B cell (primary cell): ENCODE measurements around the gene ARMC10. TPM values are rescaled to one million over a fixed set of nuclear protein-coding genes. Genes with fewer than 3 reads are reported as not detected.

Source experiments
- ATAC-seq: fragments of 200-7000 bp; cut with Tn5 transposase; one replicate; pipeline ENCODE4 v1.10.0; 2021; ENCODE audit warnings: low read depth, mild to moderate bottlenecking, moderate number of reproducible peaks, moderate library complexity
- CTCF ChIA-PET: fragments of 350-600 bp; sonication (Branson Sonifier 250); formaldehyde crosslinking; loops from one replicate; lab custom pipeline; 2021; ENCODE audit warnings: antibody characterized with exemption, inconsistent platforms; lab: Charles Lee
- POLR2A ChIA-PET: fragments of 350-600 bp; sonication (Branson Sonifier 250); formaldehyde crosslinking; loops from one replicate; lab custom pipeline; 2021; ENCODE audit warnings: antibody characterized with exemption; lab: Charles Lee
- DNase-seq: peaks from one replicate; pipeline ENCODE4 v3.0.0; 2013
- H2AFZ ChIP-seq: 2 replicates; pipeline ENCODE4 v1.6.1; 2012; ENCODE audit warnings: mild to moderate bottlenecking, low read depth, low read length; ENCODE audit not compliant: insufficient read depth, poor library complexity, severe bottlenecking
- H3K27ac ChIP-seq, 2 donors: 1 replicate in 1 of 2; 2 replicates in 1 of 2; pipeline ENCODE4 v1.5.1; 2012 to 2013; ENCODE audit warnings: low read length in 2 of 2, mild to moderate bottlenecking in 2 of 2, moderate library complexity in 1 of 2
- H3K27me3 ChIP-seq, 4 experiments: fragments of 200-600 bp in 1 of 4; sonication (generic) in 1 of 4; replicated peaks in 1 of 4; 1 replicate in 2 of 4; 2 replicates in 2 of 4; pipeline versions ENCODE4 v1.6.1 to v1.7.0; 2013 to 2016; ENCODE audit warnings: low read length in 3 of 4, mild to moderate bottlenecking in 2 of 4, mixed read lengths in 1 of 4, moderate library complexity in 1 of 4; ENCODE audit not compliant: insufficient read depth in 4 of 4, control insufficient read depth in 3 of 4; ENCODE audit errors: control extremely low read depth in 1 of 4
- H3K36me3 ChIP-seq, 2 experiments: replicated peaks in 1 of 2; 1 replicate in 1 of 2; 2 replicates in 1 of 2; pipeline versions ENCODE4 v1.6.1 to v1.7.1; 2013; ENCODE audit warnings: low read length in 1 of 2; ENCODE audit not compliant: insufficient read depth in 2 of 2, control insufficient read depth in 1 of 2; ENCODE audit errors: control extremely low read depth in 1 of 2, extremely low read depth in 1 of 2
- H3K4me1 ChIP-seq, 2 donors: fragments of 200-600 bp in 1 of 2; sonication (generic) in 1 of 2; 1 replicate in 1 of 2; 2 replicates in 1 of 2; pipeline versions ENCODE4 v1.5.1 to v1.6.1; 2013 to 2017; ENCODE audit warnings: low read length in 2 of 2; ENCODE audit not compliant: control insufficient read depth in 2 of 2, insufficient read depth in 2 of 2
- H3K4me2 ChIP-seq: replicated peaks from 2 replicates; pipeline ENCODE3; 2012; ENCODE audit warnings: mild to moderate bottlenecking, low read depth, low read length; ENCODE audit not compliant: poor library complexity, severe bottlenecking
- H3K4me3 ChIP-seq, 5 experiments: fragments of 200-600 bp in 1 of 5; sonication (generic) in 1 of 5; 1 replicate in 3 of 5; 2 replicates in 2 of 5; pipeline versions ENCODE4 v1.5.1 to v1.7.0; 2011 to 2016; ENCODE audit warnings: low read length in 4 of 5, mild to moderate bottlenecking in 4 of 5, low read depth in 2 of 5, control low read depth in 1 of 5, moderate library complexity in 1 of 5; ENCODE audit not compliant: insufficient read depth in 1 of 5; ENCODE audit errors: control extremely low read depth in 1 of 5, extremely low read depth in 1 of 5
- H3K79me2 ChIP-seq: fragments of 200-600 bp; sonication (generic); one replicate; pipeline ENCODE4 v1.6.0; 2016; ENCODE audit warnings: low read length; ENCODE audit not compliant: control insufficient read depth, insufficient read depth
- H3K9ac ChIP-seq: fragments of 200-600 bp; sonication (generic); 2 replicates; pipeline ENCODE4 v1.6.1; 2017; ENCODE audit warnings: mild to moderate bottlenecking, low read length, moderate library complexity
- H3K9me3 ChIP-seq, 3 donors: one replicate each; pipeline versions ENCODE4 v1.6.1 to v1.7.1; 2013; ENCODE audit warnings: low read length in 2 of 3; ENCODE audit not compliant: control insufficient read depth in 2 of 3, insufficient read depth in 1 of 3; ENCODE audit errors: control extremely low read depth in 1 of 3
- H4K20me1 ChIP-seq: 2 replicates; pipeline ENCODE4 v1.6.0; 2012; ENCODE audit warnings: mild to moderate bottlenecking, low read length; ENCODE audit not compliant: insufficient read depth, control insufficient read depth, poor library complexity, severe bottlenecking
- H3K27ac Mint-ChIP-seq: one replicate; pipeline ENCODE4 v1.8.0; 2021; ENCODE audit warnings: mixed read lengths
- H3K27me3 Mint-ChIP-seq: one replicate; pipeline ENCODE4 v1.8.0; 2021; ENCODE audit warnings: mixed read lengths
- H3K4me1 Mint-ChIP-seq: one replicate; pipeline ENCODE4 v1.8.0; 2021; ENCODE audit warnings: mixed read lengths
- H3K4me3 Mint-ChIP-seq: one replicate; pipeline ENCODE4 v1.8.0; 2021; ENCODE audit warnings: mixed read lengths
- H3K9me3 Mint-ChIP-seq: one replicate; pipeline ENCODE4 v1.8.0; 2022; ENCODE audit warnings: mixed read lengths; ENCODE audit not compliant: insufficient read depth
- CTCF ChIP-seq: fragments of 200-600 bp; IDR thresholded peaks from one replicate; pipeline ENCODE4 v1.8.0; 2022; ENCODE audit warnings: antibody characterized with exemption, mild to moderate bottlenecking
- EZH2 ChIP-seq: IDR thresholded peaks from 2 replicates; pipeline ENCODE4 v1.6.1; 2012; ENCODE audit warnings: borderline replicate concordance, low read depth, mild to moderate bottlenecking, moderate library complexity, low read length; ENCODE audit not compliant: insufficient read depth, poor library complexity, severe bottlenecking
- WGBS: methylation state at CpG from one replicate; pipeline ENCODE4 v1.1.5; 2013; ENCODE audit warnings: missing lambda C conversion rate; ENCODE audit not compliant: insufficient coverage; 5-methylcytosine and 5-hydroxymethylcytosine counted together
- intact Hi-C: fragments of 100-400 bp; cut with micrococcal nuclease; formaldehyde crosslinking; loops from one replicate; pipeline ENCODE4 v1.10.0; 2022
- polyA plus RNA-seq: library from polyadenylated mRNA; depleted of rRNA; stranded (reverse); fragments of >200 nt; gene quantifications from 2 replicates; pipeline ENCODE4 v1.2.3, GENCODE V29; 2012
- total RNA-seq, 2 donors: library from RNA; stranded (reverse); fragments of 120-200 nt in 1 of 2; gene quantifications; 1 replicate in 1 of 2; 2 replicates in 1 of 2; pipeline versions ENCODE4 v1.2.3 to v1.2.4, GENCODE V29; 2013 to 2022

ARMC10 gene
- total and polyA plus RNA-seq, 2 donors (not counting 1 experiment from before 2014, with no cell fraction given) = 7.3 to 24.2 TPM

- no peak overlapping the region for H3K4me3 Mint-ChIP-seq
- no peak overlapping the region for H3K4me3 ChIP-seq
- no peaks in the 10 kb centered on the region for H3K9me3 ChIP-seq
- H3K27ac ChIP-seq = no peak overlapping the region
- no peak overlapping the region for H3K27ac Mint-ChIP-seq
- H3K9me3 Mint-ChIP-seq = peaks cover 3% of the 10 kb centered on the region
- no peak for ATAC-seq
- H3K27me3 ChIP-seq = no peaks in the 10 kb centered on the region
- TF ChIP-seq EZH2 = no peak
- TF ChIP-seq CTCF = no peak
- WGBS = 100% methylated on average over 4 of the region's 4 CpGs
- H3K27me3 Mint-ChIP-seq = no peaks in the 10 kb centered on the region
- H3K9ac ChIP-seq = no peak overlapping the region
- H2AFZ ChIP-seq = no peak overlapping the region
- intact Hi-C loops = no loop called here
- ChIA-PET POLR2A (no interaction called here), CTCF (no interaction called here)
- no peak overlapping the region for H3K4me2 ChIP-seq
- no peaks in the 10 kb centered on the region for H4K20me1 ChIP-seq
- no peaks in the 10 kb centered on the region for H3K4me1 Mint-ChIP-seq
- peaks cover 7 to 13% of the 10 kb centered on the region in 2 experiments for H3K36me3 ChIP-seq
- DNase-seq = no peak
- H3K4me1 ChIP-seq = no peaks in the 10 kb centered on the region
- no peaks in the 10 kb centered on the region for H3K79me2 ChIP-seq
Observed at GRCh38 chr7:103115771-103116170, 40.8 kb downstream of the ARMC10 start.

- H3K27me3 ChIP-seq = no peaks in the 10 kb centered on the region
Observed at GRCh38 chr7:103116511-103116910, 41.6 kb downstream of the ARMC10 start.

More at GRCh38 chr7:103116511-103116910, 41.6 kb downstream of the ARMC10 start:
- no peak overlapping the region for H3K4me3 ChIP-seq
- H3K27ac ChIP-seq = no peak overlapping the region
- Mint-ChIP-seq H3K27ac (no peak overlapping the region), H3K4me3 (no peak overlapping the region), H3K9me3 (no peaks in the 10 kb centered on the region), H3K4me1 (no peaks in the 10 kb centered on the region), H3K27me3 (no peaks in the 10 kb centered on the region)
- intact Hi-C loops = no loop called here
- POLR2A ChIA-PET = no interaction called here
- 100% methylated on average over 1 of the region's 1 CpG for WGBS
- H2AFZ ChIP-seq = no peak overlapping the region
- H3K4me2 ChIP-seq = no peak overlapping the region
- no peaks in the 10 kb centered on the region for H3K79me2 ChIP-seq
- H3K9me3 ChIP-seq = no peaks in the 10 kb centered on the region
- CTCF ChIA-PET = no interaction called here
- no peaks in the 10 kb centered on the region for H4K20me1 ChIP-seq
- no peak overlapping the region for H3K9ac ChIP-seq
- H3K4me1 ChIP-seq = no peaks in the 10 kb centered on the region
- TF ChIP-seq EZH2 (no peak), CTCF (no peak)
- ATAC-seq = no peak
- H3K36me3 ChIP-seq = peaks cover 13 to 14% of the 10 kb centered on the region in 2 experiments
- no peak for DNase-seq
